Right ventricle myocardium superior (tissue), 1 donor: ENCODE data around the gene KCNN3. TPM values are rescaled to one million over a fixed set of nuclear protein-coding genes. Genes with fewer than 3 reads are reported as not detected.

Source experiments
- ATAC-seq: fragments of 200-7000 bp; cut with Tn5 transposase; one replicate; pipeline ENCODE4 v1.9.1; 2020; ENCODE audit warnings: mild to moderate bottlenecking; ENCODE audit not compliant: poor library complexity
- DNase-seq: peaks from one replicate; pipeline ENCODE4 v3.0.0-alpha.2; 2020
- intact Hi-C: fragments of 100-400 bp; cut with DNase I; formaldehyde crosslinking; loops from one replicate; pipeline ENCODE4 v1.11.2; 2022
- total RNA-seq: library from RNA; stranded (reverse); fragmentation: NEBNext Ultra II Directional; extraction: Animal tissue kit (Norgen Biotek cat#: 25700); gene quantifications from one replicate; pipeline ENCODE4 v1.2.1, GENCODE V29; 2021
- donor health status: DM: no; HTN: yes; CAD: no; lungs with severe emphysema.

Gene KCNN3
- total RNA-seq, 1 donor from 2014 or later = 3.4 TPM

- DNase-seq (no peak), ATAC-seq (no peak)
- intact Hi-C loops = no loop called here
These were observed 3.6 kb downstream of the KCNN3 start for GRCh38 chr1:154866257-154867063.

- DNase-seq = no peak
- intact Hi-C loops = no loop called here
These were observed 4.4 kb downstream of the KCNN3 start for GRCh38 chr1:154865442-154866256.

GRCh38 chr1:154864189-154864975 is 5.7 kb downstream of the KCNN3 start:
- DNase-seq (no peak), ATAC-seq (no peak)
- intact Hi-C loops = no loop called here

More at GRCh38 chr1:154865442-154866256, 4.4 kb downstream of the KCNN3 start:
- no peak for ATAC-seq

- peak; percentile 45 for ATAC-seq
- DNase-seq = no peak
- intact Hi-C loops = no loop called here
These were observed 6.5 kb downstream of the KCNN3 start for GRCh38 chr1:154863315-154864174.

GRCh38 chr1:154862907-154863306 is 7.2 kb downstream of the KCNN3 start:
- intact Hi-C loops = no loop called here
- no peak for DNase-seq
- no peak for ATAC-seq

- DNase-seq (no peak), ATAC-seq (no peak)
- intact Hi-C loops = no loop called here
These were observed 8.4 kb downstream of the KCNN3 start for GRCh38 chr1:154861607-154862094.

- intact Hi-C loops = no loop called here
- ATAC-seq (peak; percentile 15), DNase-seq (no peak)
These were observed 9.8 kb downstream of the KCNN3 start for GRCh38 chr1:154860156-154860870.

GRCh38 chr1:154859786-154860155 is 10.3 kb downstream of the KCNN3 start:
- ATAC-seq = peak; percentile 54
- intact Hi-C loops = no loop called here
- no peak for DNase-seq

GRCh38 chr1:154859151-154859785 is 10.8 kb downstream of the KCNN3 start:
- DNase-seq (no peak), ATAC-seq (no peak)
- intact Hi-C loops = no loop called here

GRCh38 chr1:154857441-154858215 is 12.5 kb downstream of the KCNN3 start:
- DNase-seq = no peak
- intact Hi-C loops = no loop called here
- ATAC-seq = no peak

- intact Hi-C loops = no loop called here
- DNase-seq (no peak), ATAC-seq (no peak)
These were observed 13.1 kb downstream of the KCNN3 start for GRCh38 chr1:154857022-154857421.

GRCh38 chr1:154856544-154856943 is 13.5 kb downstream of the KCNN3 start:
- ATAC-seq (no peak), DNase-seq (no peak)
- intact Hi-C loops = no loop called here

- DNase-seq (peak; percentile 64), ATAC-seq (peak; percentile 43)
- intact Hi-C loops = no loop called here
These were observed 14.0 kb downstream of the KCNN3 start for GRCh38 chr1:154856049-154856448.

- intact Hi-C loops = no loop called here
- no peak for DNase-seq
These were observed 14.8 kb downstream of the KCNN3 start for GRCh38 chr1:154855186-154855851.

GRCh38 chr1:154852845-154853244 is 17.2 kb downstream of the KCNN3 start:
- no peak for DNase-seq
- no peak for ATAC-seq
- intact Hi-C loops = no loop called here

More at GRCh38 chr1:154855186-154855851, 14.8 kb downstream of the KCNN3 start:
- no peak for ATAC-seq
